SU-DHL-6 (cell line): ENCODE results near the gene SLC1A5.

ENCODE experiments used
- EZH2phosphoT487 ChIP-seq: fragments of 200-600 bp; sonication (generic), shearing (Covaris generic); conservative IDR thresholded peaks from 2 replicates; pipeline ENCODE4 v1.6.1; 2018; ENCODE audit warnings: mild to moderate bottlenecking, antibody characterized with exemption, low read length, moderate library complexity, mixed read lengths
- TF ChIP-seq, protein P1 (sequence below): fragments of 200-600 bp; sonication (generic); IDR thresholded peaks from one replicate; pipeline ENCODE4 v1.5.1; 2017; ENCODE audit warnings: antibody characterized with exemption, mild to moderate bottlenecking, low read length, moderate library complexity; ENCODE audit not compliant: insufficient read depth, poor library complexity, severe bottlenecking

DNA sequence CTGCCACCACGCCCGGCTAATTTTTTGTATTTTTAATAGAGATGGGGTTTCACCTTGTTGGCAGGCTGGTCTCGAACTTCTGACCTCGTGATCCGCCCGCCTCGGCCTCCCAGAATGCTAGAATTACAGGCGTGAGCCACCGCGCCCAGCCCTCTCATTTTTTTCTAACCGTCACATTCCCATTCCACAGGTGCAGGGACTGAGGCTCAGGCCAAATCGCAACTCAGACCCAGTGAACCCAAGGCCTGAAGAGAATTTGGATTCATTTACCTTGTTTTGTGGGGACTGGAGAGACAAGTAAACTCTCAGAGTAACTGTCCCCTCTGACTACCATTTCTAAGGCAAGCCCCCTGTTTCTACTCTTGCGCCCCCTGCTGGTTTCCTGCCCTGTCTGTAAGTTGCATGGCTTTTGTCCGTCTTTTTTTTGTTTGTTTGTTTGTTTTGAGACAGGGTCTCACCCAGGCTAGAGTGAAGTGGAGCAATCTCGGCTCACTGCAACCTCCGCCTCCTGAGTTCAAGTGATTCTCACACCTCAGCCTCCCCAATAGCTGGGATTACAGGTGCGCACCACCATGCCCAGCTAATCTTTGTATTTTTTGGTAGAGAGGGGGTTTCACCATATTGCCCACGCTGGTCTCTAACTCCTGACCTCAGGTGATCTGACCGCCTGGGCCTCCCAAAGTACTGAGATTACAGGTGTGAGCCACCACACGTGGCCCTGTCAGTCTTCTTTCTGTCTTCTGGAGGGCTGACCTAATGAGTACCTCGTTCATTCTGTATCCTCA is 39.9 kb downstream of the SLC1A5 start:
- TF ChIP-seq EZH2phosphoT487: no peak
- TF ChIP-seq, protein P1, sequence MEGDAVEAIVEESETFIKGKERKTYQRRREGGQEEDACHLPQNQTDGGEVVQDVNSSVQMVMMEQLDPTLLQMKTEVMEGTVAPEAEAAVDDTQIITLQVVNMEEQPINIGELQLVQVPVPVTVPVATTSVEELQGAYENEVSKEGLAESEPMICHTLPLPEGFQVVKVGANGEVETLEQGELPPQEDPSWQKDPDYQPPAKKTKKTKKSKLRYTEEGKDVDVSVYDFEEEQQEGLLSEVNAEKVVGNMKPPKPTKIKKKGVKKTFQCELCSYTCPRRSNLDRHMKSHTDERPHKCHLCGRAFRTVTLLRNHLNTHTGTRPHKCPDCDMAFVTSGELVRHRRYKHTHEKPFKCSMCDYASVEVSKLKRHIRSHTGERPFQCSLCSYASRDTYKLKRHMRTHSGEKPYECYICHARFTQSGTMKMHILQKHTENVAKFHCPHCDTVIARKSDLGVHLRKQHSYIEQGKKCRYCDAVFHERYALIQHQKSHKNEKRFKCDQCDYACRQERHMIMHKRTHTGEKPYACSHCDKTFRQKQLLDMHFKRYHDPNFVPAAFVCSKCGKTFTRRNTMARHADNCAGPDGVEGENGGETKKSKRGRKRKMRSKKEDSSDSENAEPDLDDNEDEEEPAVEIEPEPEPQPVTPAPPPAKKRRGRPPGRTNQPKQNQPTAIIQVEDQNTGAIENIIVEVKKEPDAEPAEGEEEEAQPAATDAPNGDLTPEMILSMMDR: peak; percentile 92
